Fibroblast of lung (primary cell): ENCODE data around the gene MTOR.

Experiments
- CTCF ChIP-seq, 2 donors: IDR thresholded peaks in 1 of 2; conservative IDR thresholded peaks in 1 of 2; 1 replicate in 1 of 2; 2 replicates in 1 of 2; pipeline ENCODE4 v1.5.1; 2011 to 2012; ENCODE audit warnings: low read length in 2 of 2, control low read depth in 1 of 2, inconsistent platforms in 1 of 2, low read depth in 1 of 2, mild to moderate bottlenecking in 1 of 2
- EZH2 ChIP-seq: IDR thresholded peaks from 2 replicates; pipeline ENCODE4 v1.5.1; 2012; ENCODE audit warnings: low read length, control low read depth, mild to moderate bottlenecking; ENCODE audit errors: missing control alignments

- TF ChIP-seq CTCF (conservative IDR thresholded peaks at IDR 0.05 in 1 of 2, IDR thresholded peaks at IDR 0.05 in 1 of 2; ENCODE audit: low read depth in 1 of 2, low read length in 2 of 2) (no peak), EZH2 (no peak)
These were observed 156.8 kb downstream of the MTOR start for GRCh38 chr1:11105586-11105985.
